Measurements from ENCODE around the gene CA14.
"Not testable (repeated sequence)": the region's sequence is repeated elsewhere in the genome, so short reads cannot be mapped to it uniquely, and the experiment has no call there.

Gene CA14

DNA sequence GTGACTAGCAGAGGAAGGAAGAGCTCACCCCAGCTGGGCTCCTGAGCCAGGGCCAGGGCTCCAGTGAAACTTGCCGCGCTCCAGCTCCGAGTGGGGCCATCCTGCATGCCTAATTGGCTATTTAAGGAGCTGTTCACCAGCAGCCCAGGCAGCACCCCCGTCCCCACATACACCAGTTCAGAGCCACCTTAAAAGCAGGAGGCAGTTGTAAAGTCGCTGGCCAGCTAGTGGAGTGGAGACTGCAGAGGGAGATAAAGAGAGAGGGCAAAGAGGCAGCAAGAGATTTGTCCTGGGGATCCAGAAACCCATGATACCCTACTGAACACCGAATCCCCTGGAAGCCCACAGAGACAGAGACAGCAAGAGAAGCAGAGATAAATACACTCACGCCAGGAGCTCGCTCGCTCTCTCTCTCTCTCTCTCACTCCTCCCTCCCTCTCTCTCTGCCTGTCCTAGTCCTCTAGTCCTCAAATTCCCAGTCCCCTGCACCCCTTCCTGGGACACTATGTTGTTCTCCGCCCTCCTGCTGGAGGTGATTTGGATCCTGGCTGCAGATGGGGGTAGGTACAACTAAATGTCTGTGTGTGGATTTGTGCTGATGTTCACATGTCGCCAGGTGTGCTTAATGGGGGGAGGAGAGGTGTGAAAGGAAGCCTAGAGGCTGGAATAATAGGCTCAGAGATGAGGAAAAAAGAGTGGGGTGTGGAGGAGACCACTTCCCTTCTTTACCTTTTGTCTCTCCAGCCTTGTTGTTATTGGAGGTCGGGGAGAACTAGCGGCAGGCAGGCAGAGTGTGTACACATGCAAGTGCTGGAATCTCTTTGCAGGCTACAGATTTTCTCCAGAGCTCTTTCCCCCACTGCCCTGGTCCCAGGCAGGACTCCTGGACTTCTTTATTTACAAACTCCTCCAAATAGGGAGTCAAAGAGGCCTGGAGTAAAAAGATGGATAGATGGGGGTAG is at the start of gene CA14:
Gene CA14, plus strand, starts transcription at position 151 of the 962 bp plus-strand sequence. Its CDS starts 355 bp downstream, at position 506.
- DNase-seq = no peak

- not testable (repeated sequence) for DNase-seq
Measured at GRCh38 chr1:150208460-150208859, 49.1 kb upstream of the CA14 start.

DNA sequence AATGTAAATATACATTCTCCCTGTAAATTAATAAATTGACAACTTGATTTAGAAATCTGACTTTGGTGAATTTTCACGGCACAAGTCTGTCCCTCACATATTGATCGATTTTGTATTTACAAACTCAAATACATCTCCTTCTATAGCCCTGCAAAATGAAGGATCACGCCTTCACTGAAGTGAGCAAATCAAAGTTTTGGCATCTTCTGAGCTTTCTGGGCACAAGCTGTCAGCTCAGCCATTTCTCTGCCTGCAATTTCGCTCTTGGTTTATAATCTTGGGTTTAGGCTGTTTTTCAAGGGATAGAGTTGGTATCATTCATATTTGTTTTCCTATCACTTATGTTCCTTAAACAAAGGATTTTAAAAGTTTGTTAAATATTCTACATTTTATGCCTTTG is 47.5 kb upstream of the CA14 start:
- DNase-seq = no peak

GRCh38 chr1:150210706-150211105 is 46.9 kb upstream of the CA14 start:
- no peak for DNase-seq

DNA sequence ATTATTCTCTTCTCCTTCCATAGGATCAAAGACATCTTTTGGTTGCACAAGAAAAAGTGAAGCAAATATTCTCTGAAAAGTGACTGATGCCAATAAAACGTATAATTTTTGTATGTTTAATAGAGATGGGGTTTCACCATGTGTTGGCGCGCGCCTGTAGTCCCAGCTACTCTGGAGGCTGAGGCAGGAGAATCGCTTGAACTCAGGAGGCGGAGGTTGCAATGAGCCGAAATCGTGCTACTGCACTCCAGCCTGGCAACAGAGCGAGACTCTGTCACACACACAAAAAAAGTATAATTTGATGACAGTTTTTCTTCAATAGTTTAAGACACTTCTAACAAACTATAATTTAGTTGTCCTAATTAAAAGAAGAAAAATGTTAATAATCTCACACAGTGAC is 45.5 kb upstream of the CA14 start:
- no peak for DNase-seq

DNA sequence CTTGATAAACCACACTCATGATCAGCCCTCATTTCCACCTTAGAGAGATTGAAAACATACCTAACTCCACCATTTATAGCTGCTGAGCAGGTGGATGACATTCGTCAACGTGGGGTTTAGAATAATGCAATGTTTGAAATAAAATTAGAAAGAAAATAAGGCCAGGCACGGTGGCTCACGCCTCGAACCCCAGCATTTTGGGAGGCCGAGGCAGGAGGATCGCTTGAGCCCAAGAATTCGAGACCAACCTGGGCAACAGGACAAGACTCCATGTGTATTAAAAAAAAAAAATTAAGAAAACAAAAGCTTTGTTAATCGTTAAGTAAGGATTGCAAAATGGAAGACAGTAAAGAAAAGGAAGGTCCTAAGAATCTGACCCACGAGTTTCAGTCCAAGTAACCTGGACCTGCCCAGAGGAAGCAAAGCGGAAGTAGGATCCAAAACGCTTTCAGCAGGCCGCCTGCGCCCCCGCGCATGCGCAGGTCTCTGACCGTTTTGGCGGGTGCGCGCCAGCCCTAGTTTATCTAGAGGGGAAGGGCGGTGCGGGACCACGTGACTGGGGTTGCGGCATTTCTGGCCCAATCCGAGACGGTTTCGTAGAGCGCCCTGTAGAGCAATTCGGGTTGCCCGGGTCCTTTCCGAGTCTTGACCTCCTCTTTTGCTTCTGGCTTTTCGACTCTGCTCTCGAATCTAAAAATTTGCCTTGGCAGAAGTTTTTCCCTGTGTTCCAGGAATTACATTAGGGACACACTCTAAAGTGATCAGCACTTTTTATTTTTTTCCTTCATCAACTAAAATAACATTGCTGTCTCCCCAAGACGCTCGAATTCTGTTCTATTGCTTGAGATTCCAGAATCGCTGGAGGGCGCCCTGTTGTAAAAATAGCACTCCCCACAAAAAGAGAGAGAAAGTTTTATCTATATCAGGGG is 44.1 kb upstream of the CA14 start:
- peak; percentile 94 for DNase-seq

DNA sequence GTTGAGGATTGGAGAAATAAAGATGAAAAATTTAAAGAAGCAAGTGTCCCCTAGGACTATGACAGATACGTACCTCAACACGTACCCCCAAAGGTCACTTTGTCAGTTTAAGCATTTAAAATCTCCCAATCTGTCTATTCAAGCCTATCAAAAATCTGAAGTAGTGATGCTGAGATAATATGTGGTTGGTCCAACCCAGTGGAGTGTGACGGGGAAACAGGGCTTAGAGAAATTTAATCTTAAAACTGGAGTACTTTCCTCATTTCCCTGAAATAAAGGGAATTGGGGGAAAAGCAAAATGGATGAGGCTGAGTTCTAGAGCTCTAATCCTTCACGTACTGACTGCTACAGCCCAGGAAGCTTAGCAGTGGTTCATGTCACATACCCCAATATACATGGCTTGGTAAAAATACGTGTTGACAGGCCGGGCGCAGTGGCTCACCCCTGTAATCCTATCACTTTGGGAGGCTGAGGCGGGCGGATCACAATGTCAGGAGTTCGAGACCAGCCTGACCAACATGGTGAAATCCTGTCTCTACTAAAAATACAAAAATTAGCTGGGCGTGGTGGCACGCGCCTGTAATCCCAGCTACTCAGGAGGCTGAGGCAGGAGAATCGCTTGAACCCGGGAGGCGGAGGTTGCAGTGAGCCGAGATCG is 43.3 kb upstream of the CA14 start:
- DNase-seq = not testable (repeated sequence)

DNA sequence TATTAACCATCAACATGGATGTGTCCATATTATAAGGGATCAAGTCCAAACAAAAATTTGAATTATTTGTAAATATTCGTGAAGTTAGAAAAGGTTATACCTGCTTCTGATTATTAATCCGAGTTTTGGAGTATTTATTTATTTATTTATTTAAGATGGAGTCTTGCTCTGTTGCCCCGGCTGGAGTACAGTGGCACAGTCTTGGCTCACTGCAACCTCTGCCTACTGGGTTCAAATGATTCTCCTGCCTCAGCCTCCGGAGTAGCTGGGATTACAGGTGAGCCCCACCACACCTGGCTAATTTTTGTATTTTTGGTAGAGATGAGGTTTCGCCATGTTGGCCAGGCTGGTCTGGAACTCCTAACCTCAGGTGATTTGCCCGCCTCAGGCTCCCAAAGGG is 41.7 kb upstream of the CA14 start:
- DNase-seq = not testable (repeated sequence)

- no peak for DNase-seq
Measured at GRCh38 chr1:150221552-150221951, 36.0 kb upstream of the CA14 start.

DNA sequence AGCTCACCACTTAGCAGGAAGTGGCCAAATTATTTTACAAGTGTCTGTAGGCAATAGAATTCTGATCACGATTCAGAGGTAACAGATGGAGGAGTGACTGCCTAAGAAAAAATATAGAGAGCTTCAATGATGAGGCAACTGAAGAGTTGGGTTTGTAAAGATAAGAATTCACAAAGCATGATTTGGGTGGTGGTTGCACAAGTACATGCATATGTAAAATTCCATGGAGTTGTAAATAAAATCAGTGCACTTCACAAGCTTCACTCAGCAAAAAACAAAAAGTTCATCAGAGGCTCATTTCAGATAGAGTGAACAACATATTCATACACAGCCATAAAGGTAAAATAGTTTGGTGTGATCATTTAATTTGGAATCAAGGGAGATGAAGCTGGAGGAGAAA is 32.6 kb upstream of the CA14 start:
- no peak for DNase-seq

GRCh38 chr1:150225546-150225945 is 32.0 kb upstream of the CA14 start:
- no peak for DNase-seq

GRCh38 chr1:150226486-150226885 is 31.1 kb upstream of the CA14 start:
- DNase-seq = no peak

GRCh38 chr1:150227228-150227627 is 30.3 kb upstream of the CA14 start:
- DNase-seq = no peak

- not testable (repeated sequence) for DNase-seq
Measured at GRCh38 chr1:150228246-150228645, 29.3 kb upstream of the CA14 start.

GRCh38 chr1:150232921-150233320 is 24.7 kb upstream of the CA14 start:
- not testable (repeated sequence) for DNase-seq

GRCh38 chr1:150233359-150234308 is 23.9 kb upstream of the CA14 start:
- DNase-seq = no peak

GRCh38 chr1:150234309-150234565 is 23.3 kb upstream of the CA14 start:
- no peak for DNase-seq

GRCh38 chr1:150234566-150235293 is 22.8 kb upstream of the CA14 start:
- DNase-seq = peak; percentile 93

- peak; percentile 44 for DNase-seq
Measured at GRCh38 chr1:150235294-150235851, 22.2 kb upstream of the CA14 start.

DNA sequence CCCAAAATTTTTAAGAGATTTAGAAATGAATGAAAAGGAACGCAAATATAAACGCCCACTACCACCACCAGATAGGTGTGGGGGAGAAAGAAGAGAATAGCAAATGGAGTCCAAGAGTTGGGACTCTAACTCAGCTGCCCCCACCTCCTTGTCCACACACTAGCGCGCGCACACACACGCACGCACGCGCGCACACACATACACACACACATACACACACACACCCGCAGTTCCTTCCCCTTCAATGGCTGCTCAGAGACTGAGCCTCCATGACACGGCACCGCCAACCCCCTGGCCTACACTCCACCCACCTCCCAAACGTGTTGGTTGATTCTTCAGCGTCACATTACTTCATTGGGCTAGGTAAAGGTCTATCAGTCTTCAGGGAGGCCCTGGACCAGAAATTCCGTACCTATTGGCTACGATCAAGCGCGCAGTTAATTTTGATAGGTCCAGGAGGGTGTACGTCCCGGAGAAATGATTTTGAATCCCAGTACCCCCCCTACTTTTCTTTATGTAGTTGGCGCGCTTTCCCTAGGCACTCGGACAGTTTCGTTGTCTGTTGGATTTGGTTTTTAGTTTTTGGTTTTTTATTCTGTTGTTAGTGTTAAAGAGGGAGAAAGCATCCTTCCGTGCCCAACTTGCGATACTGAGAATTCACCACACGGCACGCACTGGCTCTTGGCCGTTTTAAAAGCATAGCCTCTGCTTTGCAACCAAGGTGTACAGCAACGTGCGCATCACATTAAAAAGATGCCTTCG is 21.5 kb upstream of the CA14 start, which contains the start of gene ANP32E:
Gene ANP32E, minus strand, starts transcription at position 261 of the 762 bp plus-strand sequence. CDS start 326 bp downstream, outside the sequence.
- DNase-seq = peak; percentile 88
